ENCODE measurements around the gene AGBL4.

Gene AGBL4

GRCh38 chr1:48603222-48603621 lies 1420.5 kb downstream of the AGBL4 start:
- TF ChIP-seq POLR2AphosphoS5 (IDR thresholded peaks at IDR 0.05; ENCODE audit: low read depth, low read length) (no peak), SPI1 (IDR thresholded peaks at IDR 0.05; ENCODE audit: low read depth, low read length) (no peak), POLR2A (IDR thresholded peaks at IDR 0.05; ENCODE audit: low read depth, low read length) (no peak), POU2F2 (IDR thresholded peaks at IDR 0.05; ENCODE audit: low read depth, low read length) (no peak), TAF1 (IDR thresholded peaks at IDR 0.05; ENCODE audit: low read depth, low read length) (no peak), PAX5 (IDR thresholded peaks at IDR 0.05; ENCODE audit: insufficient read depth, low read length, severe bottlenecking) (no peak)
- DNase-seq (ENCODE audit: insufficient read length, low spot score) = no peak
- no peak for FAIRE-seq

GRCh38 chr1:48602349-48602748 lies 1421.4 kb downstream of the AGBL4 start:
- no peak for TF ChIP-seq TAF1 (IDR thresholded peaks at IDR 0.05; ENCODE audit: low read depth, low read length)
- no peak for TF ChIP-seq POU2F2 (IDR thresholded peaks at IDR 0.05; ENCODE audit: low read depth, low read length)
- TF ChIP-seq SPI1 (IDR thresholded peaks at IDR 0.05; ENCODE audit: low read depth, low read length) = no peak
- no peak for TF ChIP-seq POLR2AphosphoS5 (IDR thresholded peaks at IDR 0.05; ENCODE audit: low read depth, low read length)
- TF ChIP-seq PAX5 (IDR thresholded peaks at IDR 0.05; ENCODE audit: insufficient read depth, low read length, severe bottlenecking) = no peak
- no peak for TF ChIP-seq POLR2A (IDR thresholded peaks at IDR 0.05; ENCODE audit: low read depth, low read length)
- DNase-seq (ENCODE audit: insufficient read length, low spot score) (no peak), FAIRE-seq (no peak)

GRCh38 chr1:48600182-48600581 lies 1423.6 kb downstream of the AGBL4 start:
- FAIRE-seq (no peak), DNase-seq (ENCODE audit: insufficient read length, low spot score) (no peak)
- TF ChIP-seq POLR2AphosphoS5 (IDR thresholded peaks at IDR 0.05; ENCODE audit: low read depth, low read length) = no peak

- FAIRE-seq = no peak
- DNase-seq (ENCODE audit: insufficient read length, low spot score) = no peak
- no peak for TF ChIP-seq TAF1 (IDR thresholded peaks at IDR 0.05; ENCODE audit: low read depth, low read length)
- TF ChIP-seq PAX5 (IDR thresholded peaks at IDR 0.05; ENCODE audit: insufficient read depth, low read length, severe bottlenecking) = no peak
- TF ChIP-seq POLR2A (IDR thresholded peaks at IDR 0.05; ENCODE audit: low read depth, low read length) = no peak
- TF ChIP-seq SPI1 (IDR thresholded peaks at IDR 0.05; ENCODE audit: low read depth, low read length) = no peak
- no peak for TF ChIP-seq POU2F2 (IDR thresholded peaks at IDR 0.05; ENCODE audit: low read depth, low read length)
- TF ChIP-seq POLR2AphosphoS5 (IDR thresholded peaks at IDR 0.05; ENCODE audit: low read depth, low read length) = no peak
These were observed 1426.1 kb downstream of the AGBL4 start for GRCh38 chr1:48597663-48598062.

GRCh38 chr1:48596046-48596445 lies 1427.7 kb downstream of the AGBL4 start:
- TF ChIP-seq SPI1 (IDR thresholded peaks at IDR 0.05; ENCODE audit: low read depth, low read length) = no peak
- TF ChIP-seq PAX5 (IDR thresholded peaks at IDR 0.05; ENCODE audit: insufficient read depth, low read length, severe bottlenecking) = no peak
- no peak for TF ChIP-seq TAF1 (IDR thresholded peaks at IDR 0.05; ENCODE audit: low read depth, low read length)
- no peak for TF ChIP-seq POU2F2 (IDR thresholded peaks at IDR 0.05; ENCODE audit: low read depth, low read length)
- no peak for TF ChIP-seq POLR2A (IDR thresholded peaks at IDR 0.05; ENCODE audit: low read depth, low read length)
- no peak for TF ChIP-seq POLR2AphosphoS5 (IDR thresholded peaks at IDR 0.05; ENCODE audit: low read depth, low read length)
- no peak for FAIRE-seq
- no peak for DNase-seq (ENCODE audit: insufficient read length, low spot score)

- FAIRE-seq (no peak), DNase-seq (ENCODE audit: insufficient read length, low spot score) (no peak)
These were observed 1428.1 kb downstream of the AGBL4 start for GRCh38 chr1:48595613-48596012.

GRCh38 chr1:48592330-48592729 lies 1431.4 kb downstream of the AGBL4 start:
- no peak for DNase-seq (ENCODE audit: insufficient read length, low spot score)
- TF ChIP-seq POLR2A (IDR thresholded peaks at IDR 0.05; ENCODE audit: low read depth, low read length) (no peak), TAF1 (IDR thresholded peaks at IDR 0.05; ENCODE audit: low read depth, low read length) (no peak), POLR2AphosphoS5 (IDR thresholded peaks at IDR 0.05; ENCODE audit: low read depth, low read length) (no peak), POU2F2 (IDR thresholded peaks at IDR 0.05; ENCODE audit: low read depth, low read length) (no peak), SPI1 (IDR thresholded peaks at IDR 0.05; ENCODE audit: low read depth, low read length) (no peak), PAX5 (IDR thresholded peaks at IDR 0.05; ENCODE audit: insufficient read depth, low read length, severe bottlenecking) (no peak)
- FAIRE-seq = no peak

More at GRCh38 chr1:48595613-48596012, 1428.1 kb downstream of the AGBL4 start:
- TF ChIP-seq PAX5 (IDR thresholded peaks at IDR 0.05; ENCODE audit: insufficient read depth, low read length, severe bottlenecking) (no peak), POLR2A (IDR thresholded peaks at IDR 0.05; ENCODE audit: low read depth, low read length) (no peak), POLR2AphosphoS5 (IDR thresholded peaks at IDR 0.05; ENCODE audit: low read depth, low read length) (no peak), SPI1 (IDR thresholded peaks at IDR 0.05; ENCODE audit: low read depth, low read length) (no peak), POU2F2 (IDR thresholded peaks at IDR 0.05; ENCODE audit: low read depth, low read length) (no peak), TAF1 (IDR thresholded peaks at IDR 0.05; ENCODE audit: low read depth, low read length) (no peak)

- TF ChIP-seq POLR2AphosphoS5 (IDR thresholded peaks at IDR 0.05; ENCODE audit: low read depth, low read length) (no peak), TAF1 (IDR thresholded peaks at IDR 0.05; ENCODE audit: low read depth, low read length) (no peak), SPI1 (IDR thresholded peaks at IDR 0.05; ENCODE audit: low read depth, low read length) (no peak), PAX5 (IDR thresholded peaks at IDR 0.05; ENCODE audit: insufficient read depth, low read length, severe bottlenecking) (no peak), POLR2A (IDR thresholded peaks at IDR 0.05; ENCODE audit: low read depth, low read length) (no peak), POU2F2 (IDR thresholded peaks at IDR 0.05; ENCODE audit: low read depth, low read length) (no peak)
- FAIRE-seq (no peak), DNase-seq (ENCODE audit: insufficient read length, low spot score) (no peak)
These were observed 1432.6 kb downstream of the AGBL4 start for GRCh38 chr1:48591181-48591580.

- FAIRE-seq = no peak
- no peak for DNase-seq (ENCODE audit: insufficient read length, low spot score)
- no peak for TF ChIP-seq POLR2AphosphoS5 (IDR thresholded peaks at IDR 0.05; ENCODE audit: low read depth, low read length)
- TF ChIP-seq PAX5 (IDR thresholded peaks at IDR 0.05; ENCODE audit: insufficient read depth, low read length, severe bottlenecking) = no peak
- TF ChIP-seq POU2F2 (IDR thresholded peaks at IDR 0.05; ENCODE audit: low read depth, low read length) = no peak
- no peak for TF ChIP-seq SPI1 (IDR thresholded peaks at IDR 0.05; ENCODE audit: low read depth, low read length)
- TF ChIP-seq TAF1 (IDR thresholded peaks at IDR 0.05; ENCODE audit: low read depth, low read length) = no peak
- TF ChIP-seq POLR2A (IDR thresholded peaks at IDR 0.05; ENCODE audit: low read depth, low read length) = no peak
These were observed 1435.7 kb downstream of the AGBL4 start for GRCh38 chr1:48588061-48588460.

GRCh38 chr1:48582408-48582807 lies 1441.3 kb downstream of the AGBL4 start:
- no peak for FAIRE-seq
- TF ChIP-seq PAX5 (IDR thresholded peaks at IDR 0.05; ENCODE audit: insufficient read depth, low read length, severe bottlenecking) (no peak), SPI1 (IDR thresholded peaks at IDR 0.05; ENCODE audit: low read depth, low read length) (no peak), POLR2AphosphoS5 (IDR thresholded peaks at IDR 0.05; ENCODE audit: low read depth, low read length) (no peak), POLR2A (IDR thresholded peaks at IDR 0.05; ENCODE audit: low read depth, low read length) (no peak), TAF1 (IDR thresholded peaks at IDR 0.05; ENCODE audit: low read depth, low read length) (no peak), POU2F2 (IDR thresholded peaks at IDR 0.05; ENCODE audit: low read depth, low read length) (no peak)

More at GRCh38 chr1:48582408-48582807, 1441.3 kb downstream of the AGBL4 start:
- no peak for DNase-seq (ENCODE audit: insufficient read length, low spot score)
